ENCODE data around the gene HEPACAM.

The HEPACAM gene

GRCh38 chr11:124890683-124891372 is 45.0 kb downstream of the HEPACAM start:
- Histone ChIP-seq H3K9ac (ENCODE audit: low read depth, low read length) (no peak overlapping the region), H3K36me3 (ENCODE audit: insufficient read depth, low read length) (no peaks in the 10 kb centered on the region), H3K4me1 (ENCODE audit: insufficient read depth, low read length) (no peaks in the 10 kb centered on the region; the same call in 1 of the 2 replicates), H3K9me3 (ENCODE audit: control insufficient read depth, insufficient read depth, low read length) (no peaks in the 10 kb centered on the region)

DNA sequence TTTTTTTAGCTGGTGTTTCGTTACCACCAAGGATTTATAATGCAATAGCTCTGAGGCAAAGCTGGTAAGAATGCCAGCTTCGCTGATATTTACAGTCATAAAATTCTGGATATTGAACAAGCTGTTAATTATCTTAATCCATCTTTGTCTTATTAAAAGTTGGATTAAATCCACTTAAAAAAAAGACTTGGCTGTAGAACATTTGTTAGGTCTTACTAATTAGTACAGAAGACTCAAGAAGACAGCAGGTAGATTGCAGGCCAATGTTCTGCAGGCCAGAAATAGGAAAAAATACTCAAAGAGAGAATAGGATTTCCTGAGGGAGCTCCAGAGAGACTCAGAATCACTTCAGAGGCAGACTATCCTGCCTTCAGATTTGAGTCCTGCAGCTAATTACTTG is 45.7 kb downstream of the HEPACAM start:
- Histone ChIP-seq H3K4me1 (ENCODE audit: insufficient read depth, low read length) (no peaks in the 10 kb centered on the region; the same call in 1 of the 2 replicates), H3K9ac (ENCODE audit: low read depth, low read length) (no peak overlapping the region), H3K36me3 (ENCODE audit: insufficient read depth, low read length) (no peaks in the 10 kb centered on the region), H3K9me3 (ENCODE audit: control insufficient read depth, insufficient read depth, low read length) (no peaks in the 10 kb centered on the region)

GRCh38 chr11:124889191-124890091 is 46.4 kb downstream of the HEPACAM start:
- Histone ChIP-seq H3K36me3 (ENCODE audit: insufficient read depth, low read length) (no peaks in the 10 kb centered on the region), H3K9ac (ENCODE audit: low read depth, low read length) (no peak overlapping the region), H3K4me1 (ENCODE audit: insufficient read depth, low read length) (no peaks in the 10 kb centered on the region; the same call in 1 of the 2 replicates), H3K9me3 (ENCODE audit: control insufficient read depth, insufficient read depth, low read length) (no peaks in the 10 kb centered on the region)

- no peaks in the 10 kb centered on the region; the same call in 1 of the 2 replicates for H3K4me1 ChIP-seq (ENCODE audit: insufficient read depth, low read length)
- no peaks in the 10 kb centered on the region for H3K36me3 ChIP-seq (ENCODE audit: insufficient read depth, low read length)
- H3K9ac ChIP-seq (ENCODE audit: low read depth, low read length): no peak overlapping the region
- H3K9me3 ChIP-seq (ENCODE audit: control insufficient read depth, insufficient read depth, low read length): no peaks in the 10 kb centered on the region
Measured at GRCh38 chr11:124887667-124888013, 48.2 kb downstream of the HEPACAM start.

GRCh38 chr11:124886978-124887666 is 48.7 kb downstream of the HEPACAM start:
- Histone ChIP-seq H3K9ac (ENCODE audit: low read depth, low read length) (no peak overlapping the region), H3K9me3 (ENCODE audit: control insufficient read depth, insufficient read depth, low read length) (no peaks in the 10 kb centered on the region), H3K36me3 (ENCODE audit: insufficient read depth, low read length) (no peaks in the 10 kb centered on the region), H3K4me1 (ENCODE audit: insufficient read depth, low read length) (no peaks in the 10 kb centered on the region; the same call in 1 of the 2 replicates)

GRCh38 chr11:124886476-124886875 is 49.4 kb downstream of the HEPACAM start:
- H3K9me3 ChIP-seq (ENCODE audit: control insufficient read depth, insufficient read depth, low read length): no peaks in the 10 kb centered on the region
- H3K36me3 ChIP-seq (ENCODE audit: insufficient read depth, low read length): no peaks in the 10 kb centered on the region
- H3K9ac ChIP-seq (ENCODE audit: low read depth, low read length): no peak overlapping the region
- H3K4me1 ChIP-seq (ENCODE audit: insufficient read depth, low read length): no peaks in the 10 kb centered on the region; the same call in 1 of the 2 replicates

- Histone ChIP-seq H3K9ac (ENCODE audit: low read depth, low read length) (no peak overlapping the region), H3K9me3 (ENCODE audit: control insufficient read depth, insufficient read depth, low read length) (no peaks in the 10 kb centered on the region), H3K4me1 (ENCODE audit: insufficient read depth, low read length) (no peaks in the 10 kb centered on the region), H3K36me3 (ENCODE audit: insufficient read depth, low read length) (no peaks in the 10 kb centered on the region)
Measured at GRCh38 chr11:124884869-124885479, 50.9 kb downstream of the HEPACAM start.

- Histone ChIP-seq H3K36me3 (ENCODE audit: insufficient read depth, low read length) (no peaks in the 10 kb centered on the region), H3K4me1 (ENCODE audit: insufficient read depth, low read length) (no peaks in the 10 kb centered on the region), H3K9me3 (ENCODE audit: control insufficient read depth, insufficient read depth, low read length) (no peaks in the 10 kb centered on the region), H3K9ac (ENCODE audit: low read depth, low read length) (no peak overlapping the region)
Measured at GRCh38 chr11:124884340-124884739, 51.5 kb downstream of the HEPACAM start.

DNA sequence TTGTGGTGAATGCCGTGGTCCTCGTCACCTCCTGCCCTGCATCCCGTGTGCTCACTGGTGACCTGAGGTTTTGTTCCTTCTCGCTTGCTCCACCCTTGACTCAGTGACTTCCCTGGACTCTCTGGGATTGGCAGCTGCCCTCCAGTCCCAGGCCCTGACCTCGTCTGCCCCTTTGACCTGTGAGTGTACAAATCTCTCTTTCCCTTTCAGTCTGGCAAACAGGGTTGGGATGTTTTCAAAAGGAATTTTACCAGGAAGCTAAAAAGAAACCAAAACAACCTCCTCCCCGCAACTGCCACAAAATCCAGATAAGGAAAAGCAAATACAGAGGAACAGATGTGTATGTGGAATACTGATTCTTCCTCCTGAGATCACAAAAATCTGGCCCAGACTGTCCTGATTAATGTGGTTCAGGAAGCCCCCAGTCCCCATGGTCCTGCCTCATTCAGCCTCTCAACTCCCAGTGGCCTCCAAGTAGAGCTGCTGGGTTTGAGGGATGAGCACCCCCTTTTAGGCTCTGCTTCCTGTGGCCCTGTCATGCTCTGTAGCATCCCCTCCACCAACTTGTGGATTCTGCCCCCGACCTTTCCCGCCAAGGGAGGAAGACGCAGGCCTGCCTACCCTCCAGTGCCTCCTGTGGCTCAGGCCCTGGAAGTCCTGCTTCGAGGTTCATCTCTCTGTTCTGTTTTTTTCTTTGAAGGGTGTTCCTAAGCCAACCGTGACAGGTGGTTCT is 53.3 kb downstream of the HEPACAM start:
- Histone ChIP-seq H3K4me1 (ENCODE audit: insufficient read depth, low read length) (no peaks in the 10 kb centered on the region), H3K9ac (ENCODE audit: low read depth, low read length) (no peak overlapping the region), H3K9me3 (ENCODE audit: control insufficient read depth, insufficient read depth, low read length) (no peaks in the 10 kb centered on the region), H3K36me3 (ENCODE audit: insufficient read depth, low read length) (no peaks in the 10 kb centered on the region)

GRCh38 chr11:124880958-124881357 is 54.9 kb downstream of the HEPACAM start:
- Histone ChIP-seq H3K9ac (ENCODE audit: low read depth, low read length) (no peak overlapping the region), H3K9me3 (ENCODE audit: control insufficient read depth, insufficient read depth, low read length) (no peaks in the 10 kb centered on the region), H3K36me3 (ENCODE audit: insufficient read depth, low read length) (no peaks in the 10 kb centered on the region), H3K4me1 (ENCODE audit: insufficient read depth, low read length) (no peaks in the 10 kb centered on the region)

DNA sequence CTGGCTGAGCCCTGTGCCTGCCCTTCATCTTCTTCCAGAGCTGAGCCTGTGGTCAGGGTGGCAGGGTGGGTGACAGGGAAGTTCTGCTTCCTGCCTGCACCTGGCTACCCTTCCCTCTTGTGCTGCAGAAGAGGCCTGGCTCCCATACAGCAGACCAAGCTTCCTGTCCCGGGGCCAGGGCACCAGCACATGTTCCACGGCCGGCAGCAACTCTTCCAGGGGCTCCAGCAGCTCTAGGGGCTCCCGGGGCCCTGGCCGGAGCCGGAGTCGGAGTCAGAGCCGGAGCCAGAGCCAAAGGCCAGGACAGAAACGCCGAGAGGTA is 55.6 kb downstream of the HEPACAM start:
- Histone ChIP-seq H3K36me3 (ENCODE audit: insufficient read depth, low read length) (no peaks in the 10 kb centered on the region), H3K9me3 (ENCODE audit: control insufficient read depth, insufficient read depth, low read length) (no peaks in the 10 kb centered on the region), H3K9ac (ENCODE audit: low read depth, low read length) (no peak overlapping the region), H3K4me1 (ENCODE audit: insufficient read depth, low read length) (no peaks in the 10 kb centered on the region)

DNA sequence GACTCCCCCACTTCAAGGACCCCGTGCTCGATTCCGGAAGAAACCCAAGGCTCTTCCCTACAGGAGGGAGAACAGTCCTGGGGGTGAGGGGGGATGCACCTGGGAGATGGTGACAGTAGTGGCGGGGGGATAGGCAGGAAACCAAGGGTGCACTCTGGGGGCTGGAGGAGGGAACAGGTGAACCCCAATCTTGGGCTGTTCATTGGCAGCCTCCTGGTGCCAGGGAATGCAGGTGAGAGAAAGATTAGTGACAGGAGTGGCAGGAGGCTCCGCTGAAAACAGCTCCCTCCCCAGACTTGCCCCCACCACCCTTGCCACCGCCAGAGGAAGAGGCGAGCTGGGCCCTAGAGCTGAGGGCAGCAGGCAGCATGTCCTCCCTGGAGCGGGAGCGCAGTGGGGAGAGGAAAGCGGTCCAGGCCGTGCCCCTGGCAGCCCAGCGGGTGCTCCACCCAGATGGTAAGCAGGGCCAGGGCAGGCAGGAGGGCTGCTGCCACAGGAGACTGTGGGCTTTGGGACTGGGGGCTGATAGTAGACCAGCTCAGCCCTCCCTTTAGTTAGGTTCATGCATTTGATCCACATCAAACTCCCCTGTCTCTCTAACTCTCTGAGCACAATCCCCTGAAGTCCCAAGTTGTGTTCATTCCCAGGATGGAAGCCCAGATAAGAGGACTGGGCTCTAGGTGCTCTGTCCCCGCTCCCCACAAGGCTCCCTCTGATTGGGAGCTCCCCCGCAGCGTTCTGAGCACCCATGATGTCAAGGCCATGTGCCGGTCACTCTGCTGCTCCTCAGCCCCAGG is 56.2 kb downstream of the HEPACAM start:
- Histone ChIP-seq H3K4me1 (ENCODE audit: insufficient read depth, low read length) (no peaks in the 10 kb centered on the region), H3K9ac (ENCODE audit: low read depth, low read length) (no peak overlapping the region), H3K9me3 (ENCODE audit: control insufficient read depth, insufficient read depth, low read length) (no peaks in the 10 kb centered on the region), H3K36me3 (ENCODE audit: insufficient read depth, low read length) (no peaks in the 10 kb centered on the region)

GRCh38 chr11:124878759-124879492 is 56.9 kb downstream of the HEPACAM start:
- H3K9ac ChIP-seq (ENCODE audit: low read depth, low read length): no peak overlapping the region
- H3K36me3 ChIP-seq (ENCODE audit: insufficient read depth, low read length): no peaks in the 10 kb centered on the region
- no peaks in the 10 kb centered on the region for H3K9me3 ChIP-seq (ENCODE audit: control insufficient read depth, insufficient read depth, low read length)
- no peaks in the 10 kb centered on the region for H3K4me1 ChIP-seq (ENCODE audit: insufficient read depth, low read length)
